T-helper 17 cell (primary cell): ENCODE data around the gene SLC13A2. TPM values are rescaled to one million over a fixed set of nuclear protein-coding genes. Genes with fewer than 3 reads are reported as not detected.

Source experiments
- ATAC-seq: fragments of 150-1000 bp; cut with Tn5 transposase; 2 replicates; pipeline ENCODE4 v1.10.0; 2021; ENCODE audit warnings: mild to moderate bottlenecking, moderate library complexity
- DNase-seq, 3 donors: peaks; one replicate each; pipeline versions ENCODE4 v3.0.0 to v3.0.0-alpha.2; 2020 to 2021
- H3K9me3 ChIP-seq: one replicate; pipeline ENCODE4 v1.7.0; 2013; ENCODE audit warnings: low read length, mild to moderate bottlenecking; ENCODE audit not compliant: control insufficient read depth, poor library complexity, severe bottlenecking
- H3K27ac Mint-ChIP-seq: one replicate; pipeline ENCODE4 v1.8.0; 2022; ENCODE audit warnings: mild to moderate bottlenecking, moderate library complexity, mixed read lengths
- H3K27me3 Mint-ChIP-seq: one replicate; pipeline ENCODE4 v1.8.0; 2022; ENCODE audit warnings: mixed read lengths
- H3K36me3 Mint-ChIP-seq: one replicate; pipeline ENCODE4 v1.8.0; 2022; ENCODE audit warnings: low read depth, mixed read lengths
- H3K4me1 Mint-ChIP-seq: one replicate; pipeline ENCODE4 v1.8.0; 2022; ENCODE audit warnings: mild to moderate bottlenecking, mixed read lengths
- H3K4me3 Mint-ChIP-seq: one replicate; pipeline ENCODE4 v1.8.0; 2022; ENCODE audit warnings: mild to moderate bottlenecking, moderate library complexity, mixed read lengths
- total RNA-seq, 4 donors: library from RNA in 2 of 4; stranded (reverse) in 2 of 4; gene quantifications; one replicate each; pipeline ENCODE4 v1.2.3 and lab custom pipeline; 2022 to 2026

SLC13A2 gene
- total RNA-seq, 2 donors from 2014 or later, result not detected

DNA sequence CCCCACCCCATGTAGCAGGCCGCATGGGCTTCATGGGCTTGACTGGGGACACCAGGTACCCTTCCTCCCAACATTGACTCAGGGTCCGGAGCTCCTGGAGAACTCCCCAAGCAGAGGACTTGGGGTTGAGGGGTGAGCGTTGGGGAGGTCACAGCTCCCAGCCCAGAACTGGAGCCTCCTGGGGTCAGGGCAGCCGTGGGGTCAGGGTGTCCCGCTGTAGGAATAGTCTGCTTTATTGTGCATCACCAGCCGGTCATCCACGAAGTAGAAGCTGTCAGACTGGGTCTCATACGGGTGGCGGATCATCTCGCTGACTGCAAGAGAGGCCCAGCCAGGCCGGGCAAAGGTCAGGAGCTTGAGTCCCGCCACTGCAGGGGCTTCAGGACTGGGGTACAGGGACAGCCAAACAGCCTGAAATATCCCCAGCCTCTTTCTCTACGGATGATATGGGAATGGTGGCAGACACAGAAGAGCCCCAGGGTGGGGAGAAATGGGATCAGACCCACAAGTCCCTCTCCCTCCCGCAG, 73.7 kb downstream of the SLC13A2 start:
- no peak for DNase-seq
- no peak for ATAC-seq
- peaks cover 6% of the 10 kb centered on the region for H3K36me3 Mint-ChIP-seq
- H3K27me3 Mint-ChIP-seq, result no peaks in the 10 kb centered on the region
- H3K4me1 Mint-ChIP-seq, result peaks cover 44% of the 10 kb centered on the region
- H3K27ac Mint-ChIP-seq, result peak overlapping the region; percentile 98
- peak overlapping the region; percentile 74 for H3K4me3 Mint-ChIP-seq
- H3K9me3 ChIP-seq, result no peaks in the 10 kb centered on the region

Other genes with a start within 250 kb of the SLC13A2 start
- gene TMEM97, start 154.4 kb upstream of the SLC13A2 start, total RNA-seq, result 1 to 10 TPM; 2.1 to 4.0 TPM
- 10 to 100 TPM; 60.6 to 64.6 TPM for gene IFT20, start 138.2 kb upstream of the SLC13A2 start, total RNA-seq
- gene TNFAIP1, start 137.9 kb upstream of the SLC13A2 start, total RNA-seq, result 10 to 100 TPM in 1 of 2 donors, 1 to 10 TPM in 1; 8.8 to 14.0 TPM
- 10 to 100 TPM; 24.6 to 30.7 TPM for gene POLDIP2, start 116.1 kb upstream of the SLC13A2 start, total RNA-seq
- gene SEBOX, start 108.4 kb upstream of the SLC13A2 start, total RNA-seq, result not detected
- under 1 TPM in 1 of 2 donors, not detected in 1; 0.90 TPM for gene VTN, start 103.3 kb upstream of the SLC13A2 start, total RNA-seq
- gene SARM1, start 102.0 kb upstream of the SLC13A2 start, total RNA-seq, result 10 to 100 TPM; 24.4 to 26.1 TPM
- gene SLC46A1, start 67.4 kb upstream of the SLC13A2 start, total RNA-seq, result under 1 TPM; 0.50 to 0.99 TPM
- gene FOXN1, start 32.7 kb downstream of the SLC13A2 start, total RNA-seq, result not detected
- 10 to 100 TPM; 87.2 to 91.9 TPM for gene UNC119, start 79.0 kb downstream of the SLC13A2 start, total RNA-seq
- gene PIGS, start 97.9 kb downstream of the SLC13A2 start, total RNA-seq, result 10 to 100 TPM; 44.5 to 50.9 TPM
- 10 to 100 TPM; 16.7 to 24.5 TPM for gene ALDOC, start 103.3 kb downstream of the SLC13A2 start, total RNA-seq
- gene SPAG5, start 125.4 kb downstream of the SLC13A2 start, total RNA-seq, result 10 to 100 TPM; 19.2 to 31.5 TPM
- gene RSKR, start 140.5 kb downstream of the SLC13A2 start, total RNA-seq, result 1 to 10 TPM; 8.1 to 8.8 TPM
- gene BLTP2, start 171.5 kb downstream of the SLC13A2 start, total RNA-seq, result 100 to 1,000 TPM; 136 to 153 TPM
- gene SDF2, start 188.3 kb downstream of the SLC13A2 start, total RNA-seq, result 10 to 100 TPM; 31.5 to 38.5 TPM
- 100 to 1,000 TPM; 136 to 139 TPM for gene SUPT6H, start 188.6 kb downstream of the SLC13A2 start, total RNA-seq
- gene PROCA1, start 238.2 kb downstream of the SLC13A2 start, total RNA-seq, result 1 to 10 TPM; 4.8 to 6.3 TPM
- 10 to 100 TPM in 1 of 2 donors, 1 to 10 TPM in 1; 8.3 to 24.3 TPM for gene RAB34, start 244.2 kb downstream of the SLC13A2 start, total RNA-seq
- 1,000 to 10,000 TPM; 2,757 to 2,860 TPM for gene RPL23A, start 246.3 kb downstream of the SLC13A2 start, total RNA-seq